ENCODE results near the gene CSNK2B.
A peak's percentile ranks its signal among the peaks of the same experiment; 100 is the strongest.

Gene CSNK2B

GRCh38 chr6:31687860-31688693, 22.2 kb downstream of the CSNK2B start:
- Histone ChIP-seq H3K36me3 (ENCODE audit: control insufficient read depth in 2 of 2, insufficient read depth in 1 of 2, low read length in 2 of 2) (peaks cover 0 to 66% of the 10 kb centered on the region in 2 experiments; a peak in 1 of 3 replicates), H3K9me3 (ENCODE audit: control insufficient read depth, insufficient read depth, low read depth, low read length) (no peaks in the 10 kb centered on the region), H3K4me3 (ENCODE audit: low read depth, low read length) (no peak overlapping the region), H3K4me1 (ENCODE audit: control insufficient read depth, insufficient read depth, low read length) (no peaks in the 10 kb centered on the region), H3K27ac (ENCODE audit: extremely low read depth, low read depth, low read length) (no peak overlapping the region)
- TF ChIP-seq ZBTB6 (tag by site-specific recombination; IDR thresholded peaks at IDR 0.05) (no peak), ZNF510 (tag by site-specific recombination; IDR thresholded peaks at IDR 0.05; ENCODE audit: insufficient replicate concordance) (no peak), ZIC2 (tag by site-specific recombination; IDR thresholded peaks at IDR 0.05) (0 out of 2 replicates have a peak, but pooled peaks have one; percentile 13), ZNF600 (tag by site-specific recombination; IDR thresholded peaks at IDR 0.05) (peak; percentile 62), TSHZ1 (tag by site-specific recombination; IDR thresholded peaks at IDR 0.05; ENCODE audit: borderline replicate concordance) (no peak), ZNF394 (tag by site-specific recombination; IDR thresholded peaks at IDR 0.05; ENCODE audit: borderline replicate concordance) (no peak), ZNF549 (tag by site-specific recombination; IDR thresholded peaks at IDR 0.05) (no peak), ZNF354C (tag by site-specific recombination; IDR thresholded peaks at IDR 0.05; ENCODE audit: borderline replicate concordance, low read depth) (no peak), ZNF132 (tag by site-specific recombination; IDR thresholded peaks at IDR 0.05; ENCODE audit: borderline replicate concordance) (no peak), PRDM10 (tag by site-specific recombination; IDR thresholded peaks at IDR 0.05) (peak; percentile 50; the same call in 1 of the 2 replicates), ZNF473 (tag by site-specific recombination; IDR thresholded peaks at IDR 0.05) (no peak), GFI1B (tag by site-specific recombination; IDR thresholded peaks at IDR 0.05) (no peak), ZBTB7A (tag by site-specific recombination; IDR thresholded peaks at IDR 0.05; ENCODE audit: low read depth) (no peak), ZNF544 (tag by site-specific recombination; IDR thresholded peaks at IDR 0.05) (no peak), TRIM28 (IDR thresholded peaks at IDR 0.05; ENCODE audit: borderline replicate concordance, low read length) (no peak), ZNF302 (tag by site-specific recombination; IDR thresholded peaks at IDR 0.05; ENCODE audit: low read depth) (no peak), ZNF449 (tag by site-specific recombination; IDR thresholded peaks at IDR 0.05) (no peak)
- ChIA-PET CTCF (interaction anchor here (0.6 to 4.6 kb wide), 5 partner anchors 8 to 82 kb away, joined by 3 to 24 read pairs (median 3); partner anchors contain the start of genes GPANK1 and LY6G5C), POLR2A (interaction anchor here (0.5 to 1.4 kb wide), 6 partner anchors 15 to 440 kb away, joined by 3 to 10 read pairs (median 4); partner anchors contain the start of genes ABHD16A, ATF6B and HSPA1B)
